Measurements from ENCODE around the gene RNF7.
A peak's percentile ranks its signal among the peaks of the same experiment; 100 is the strongest.
"Not testable (repeated sequence)": the region's sequence is repeated elsewhere in the genome, so short reads cannot be mapped to it uniquely, and the experiment has no call there.

Gene RNF7

DNA sequence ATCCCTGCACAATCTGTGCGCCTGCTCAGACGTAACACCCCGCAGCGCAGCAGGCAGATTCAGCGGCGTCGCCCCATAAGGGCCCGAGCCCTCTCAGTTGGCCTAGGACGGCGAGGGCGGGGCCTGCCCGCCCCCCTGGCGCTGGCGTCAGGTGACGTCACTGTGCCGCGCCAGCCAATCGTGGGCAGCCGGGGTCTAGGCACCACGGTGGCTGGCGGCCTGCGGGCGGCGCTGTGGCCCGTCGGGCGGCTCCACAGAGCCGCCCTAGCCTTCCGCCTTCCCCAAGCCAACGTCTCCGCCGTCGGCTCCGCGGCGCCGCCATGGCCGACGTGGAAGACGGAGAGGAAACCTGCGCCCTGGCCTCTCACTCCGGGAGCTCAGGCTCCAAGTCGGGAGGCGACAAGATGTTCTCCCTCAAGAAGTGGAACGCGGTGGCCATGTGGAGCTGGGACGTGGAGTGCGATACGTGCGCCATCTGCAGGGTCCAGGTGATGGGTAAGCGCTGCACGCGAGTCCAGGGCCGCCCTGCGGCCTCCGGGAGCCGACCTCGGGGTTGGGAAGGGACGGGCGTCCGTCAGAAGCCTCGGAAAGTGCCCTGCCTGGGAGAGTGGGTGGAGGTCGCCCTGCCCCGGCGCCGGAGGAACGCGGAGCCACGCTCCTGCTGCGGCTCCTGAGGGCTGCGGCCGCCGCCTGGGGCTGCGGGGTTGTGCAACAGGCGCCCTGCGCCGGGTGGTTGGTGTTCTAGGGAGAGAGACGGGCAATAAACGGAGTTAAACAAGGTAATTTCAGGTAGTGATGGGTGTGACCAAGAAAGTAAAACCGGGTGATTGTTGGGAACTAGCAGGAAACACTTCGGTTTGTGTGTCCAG is at the start of gene RNF7:
TSS of gene RNF7 (plus strand) at position 277 of the 869 bp plus-strand sequence. CDS start at position 321, 44 bp downstream.
- TF ChIP-seq, protein P1, sequence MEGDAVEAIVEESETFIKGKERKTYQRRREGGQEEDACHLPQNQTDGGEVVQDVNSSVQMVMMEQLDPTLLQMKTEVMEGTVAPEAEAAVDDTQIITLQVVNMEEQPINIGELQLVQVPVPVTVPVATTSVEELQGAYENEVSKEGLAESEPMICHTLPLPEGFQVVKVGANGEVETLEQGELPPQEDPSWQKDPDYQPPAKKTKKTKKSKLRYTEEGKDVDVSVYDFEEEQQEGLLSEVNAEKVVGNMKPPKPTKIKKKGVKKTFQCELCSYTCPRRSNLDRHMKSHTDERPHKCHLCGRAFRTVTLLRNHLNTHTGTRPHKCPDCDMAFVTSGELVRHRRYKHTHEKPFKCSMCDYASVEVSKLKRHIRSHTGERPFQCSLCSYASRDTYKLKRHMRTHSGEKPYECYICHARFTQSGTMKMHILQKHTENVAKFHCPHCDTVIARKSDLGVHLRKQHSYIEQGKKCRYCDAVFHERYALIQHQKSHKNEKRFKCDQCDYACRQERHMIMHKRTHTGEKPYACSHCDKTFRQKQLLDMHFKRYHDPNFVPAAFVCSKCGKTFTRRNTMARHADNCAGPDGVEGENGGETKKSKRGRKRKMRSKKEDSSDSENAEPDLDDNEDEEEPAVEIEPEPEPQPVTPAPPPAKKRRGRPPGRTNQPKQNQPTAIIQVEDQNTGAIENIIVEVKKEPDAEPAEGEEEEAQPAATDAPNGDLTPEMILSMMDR (IDR thresholded peaks at IDR 0.05; ENCODE audit: insufficient read depth, low read depth, low read length, missing control alignments), result peak; percentile 40
- peak; percentile 96 for DNase-seq (ENCODE audit: low read depth)
- peak within 1 kb of the TSS; percentile 98 for H3K4me3 ChIP-seq (ENCODE audit: low read length)

DNA sequence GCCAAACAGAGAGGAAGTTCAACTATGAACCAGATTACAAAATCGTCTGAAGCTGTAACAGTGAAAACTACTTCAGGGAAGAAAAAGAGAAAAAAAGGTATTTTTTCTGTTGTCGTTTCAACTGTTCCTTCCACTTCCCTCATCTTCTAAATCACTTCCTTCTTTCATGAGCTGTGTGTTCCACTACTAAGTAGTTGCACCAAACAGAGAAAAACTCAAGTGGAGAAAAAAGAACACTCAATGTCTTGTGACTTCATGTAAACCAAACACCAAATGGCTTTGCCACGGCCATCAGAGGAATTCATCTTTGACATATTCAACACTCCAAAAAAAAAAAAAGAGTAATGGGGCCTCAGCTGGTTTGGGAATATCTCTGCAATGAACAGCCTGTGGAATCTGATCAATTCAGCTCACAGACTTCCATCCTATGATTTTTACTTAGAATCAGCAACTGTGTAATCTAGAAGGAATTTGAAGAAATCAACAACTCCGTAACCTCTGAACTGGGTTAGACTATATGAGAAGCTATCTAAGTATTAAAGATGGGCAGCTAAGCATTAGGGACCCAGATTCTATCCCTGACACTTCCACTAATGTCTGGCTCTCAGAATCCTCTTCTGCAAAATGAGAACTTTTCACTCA is 47.5 kb upstream of the RNF7 start:
- H3K4me3 ChIP-seq (ENCODE audit: low read length), result no peak overlapping the region
- no peak for DNase-seq (ENCODE audit: low read depth)
- TF ChIP-seq, protein P1 (IDR thresholded peaks at IDR 0.05; ENCODE audit: insufficient read depth, low read depth, low read length, missing control alignments), result no peak

DNA sequence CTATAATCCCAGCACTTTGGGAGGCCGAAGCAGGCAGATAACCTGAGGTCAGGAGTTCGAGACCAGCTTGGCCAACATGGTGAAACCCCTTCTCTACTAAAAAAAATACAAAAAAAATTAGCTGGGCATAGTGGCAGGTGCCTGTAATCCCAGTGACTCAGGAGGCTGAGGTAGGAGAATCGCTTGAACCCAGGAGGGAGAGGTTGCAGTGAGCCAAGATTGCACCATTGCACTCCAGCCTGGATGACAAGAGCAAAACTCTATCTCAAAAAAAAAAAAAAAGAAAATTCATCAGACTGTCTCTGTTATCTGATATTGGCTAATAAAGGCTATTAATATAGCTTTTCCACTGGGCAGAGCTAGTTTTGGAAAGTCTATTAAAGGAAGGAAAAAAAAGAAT is 46.6 kb upstream of the RNF7 start:
- not testable (repeated sequence) for DNase-seq (ENCODE audit: low read depth); H3K4me3 ChIP-seq (ENCODE audit: low read length)

DNA sequence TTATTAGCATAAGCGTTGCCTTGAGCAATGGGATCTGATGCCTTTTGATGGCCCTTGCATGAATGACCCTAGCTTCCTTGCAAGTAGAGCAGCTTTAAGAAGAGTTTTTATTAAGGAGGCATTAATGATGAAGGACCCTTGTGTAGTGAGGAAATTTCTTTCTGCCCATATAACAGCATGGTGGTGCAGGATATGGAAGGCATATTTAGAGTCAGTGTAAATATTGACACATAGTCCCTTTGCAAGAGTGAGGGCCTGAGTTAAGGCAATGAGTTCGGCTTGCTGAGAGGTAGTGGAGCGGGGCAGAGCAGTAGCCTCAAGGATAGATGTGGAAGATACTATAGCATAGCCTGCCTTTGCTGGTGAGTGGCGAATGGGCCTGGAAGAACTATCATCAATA is 45.1 kb upstream of the RNF7 start:
- not testable (repeated sequence) for H3K4me3 ChIP-seq (ENCODE audit: low read length); DNase-seq (ENCODE audit: low read depth)

DNA sequence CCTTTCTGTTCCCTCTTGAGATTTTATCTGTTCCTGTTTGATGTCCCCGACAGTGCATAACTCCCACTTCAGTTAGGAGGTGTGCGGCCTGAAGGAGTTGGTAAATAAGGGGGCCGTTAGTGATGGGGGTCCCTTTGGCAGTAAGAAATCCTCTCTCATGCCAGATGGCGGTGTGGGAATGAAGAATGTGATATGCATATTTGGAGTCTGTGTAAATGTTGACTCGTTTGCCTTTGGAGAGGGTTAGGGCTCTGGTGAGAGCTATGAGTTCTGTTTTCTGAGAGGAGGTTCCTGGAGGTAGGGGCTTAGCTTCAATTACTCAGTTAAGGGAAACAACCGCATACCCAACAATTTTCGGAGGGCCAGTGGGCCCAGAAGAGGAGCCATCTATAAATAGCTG is 38.8 kb upstream of the RNF7 start:
- no peak for DNase-seq (ENCODE audit: low read depth)
- TF ChIP-seq, protein P1 (IDR thresholded peaks at IDR 0.05; ENCODE audit: insufficient read depth, low read depth, low read length, missing control alignments), result no peak
- no peak overlapping the region for H3K4me3 ChIP-seq (ENCODE audit: low read length)

DNA sequence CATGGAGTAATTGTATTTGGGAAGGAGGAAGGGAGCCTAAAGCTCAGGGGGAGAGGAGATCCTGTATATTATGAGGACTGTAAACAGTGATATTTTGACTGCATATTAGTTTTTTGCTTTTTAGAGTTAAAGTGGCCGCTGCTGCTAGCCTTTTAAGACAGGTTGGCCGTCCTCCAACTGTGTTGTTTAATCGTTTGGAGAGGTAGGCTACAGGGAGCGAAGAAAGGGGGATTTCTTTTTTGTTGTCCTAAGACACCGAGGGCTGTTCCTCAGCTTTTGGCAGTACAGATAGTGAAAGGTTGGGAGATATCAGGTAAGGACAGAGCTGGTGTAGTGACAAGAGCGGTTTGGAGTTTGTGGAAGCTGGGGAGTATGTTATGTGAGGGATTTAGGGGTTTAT is 38.2 kb upstream of the RNF7 start:
- no peak for DNase-seq (ENCODE audit: low read depth)
- H3K4me3 ChIP-seq (ENCODE audit: low read length), result no peak overlapping the region
- TF ChIP-seq, protein P1 (IDR thresholded peaks at IDR 0.05; ENCODE audit: insufficient read depth, low read depth, low read length, missing control alignments), result no peak

DNA sequence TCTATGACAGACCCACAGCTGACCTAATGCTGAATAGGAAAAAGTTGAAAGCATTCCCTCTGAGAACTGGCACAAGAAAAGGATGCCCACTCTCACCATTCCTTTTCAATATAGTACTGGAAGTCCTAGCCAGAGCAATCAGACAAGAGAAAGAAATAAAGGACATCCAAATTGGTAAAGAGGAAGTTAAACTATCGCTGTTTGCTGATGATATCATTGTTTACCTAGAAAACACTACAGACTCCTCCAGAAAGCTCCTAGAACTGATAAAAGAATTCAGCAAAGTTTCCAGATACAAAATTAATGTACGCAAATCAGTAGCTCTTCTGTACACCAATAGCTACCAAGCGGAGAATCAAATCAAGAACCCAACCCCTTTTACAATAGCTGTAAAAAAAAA is 34.7 kb upstream of the RNF7 start:
- not testable (repeated sequence) for DNase-seq (ENCODE audit: low read depth); H3K4me3 ChIP-seq (ENCODE audit: low read length)

DNA sequence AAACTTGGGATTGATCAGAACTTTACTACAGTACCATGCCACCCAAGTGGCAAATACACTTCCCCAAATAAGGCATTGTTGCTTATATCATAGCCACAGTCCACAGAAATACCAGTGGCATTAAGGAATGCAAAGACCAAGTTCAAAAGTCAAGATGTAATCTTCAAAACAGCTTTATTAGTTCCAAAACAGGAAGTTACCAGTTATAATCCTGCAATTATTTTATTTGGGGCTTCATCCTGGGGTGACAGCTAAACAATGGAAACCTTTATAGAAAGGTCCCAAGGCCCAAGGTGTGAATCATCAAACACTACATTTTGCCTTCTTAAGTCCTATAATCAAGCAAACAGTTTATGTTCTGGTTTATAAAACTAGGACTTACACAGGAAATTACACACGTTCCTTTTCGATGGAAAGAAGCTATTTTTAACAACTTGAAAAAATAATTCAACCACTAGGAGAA is 30.3 kb upstream of the RNF7 start:
- no peak overlapping the region for H3K4me3 ChIP-seq (ENCODE audit: low read length)
- TF ChIP-seq, protein P1 (IDR thresholded peaks at IDR 0.05; ENCODE audit: insufficient read depth, low read depth, low read length, missing control alignments), result no peak
- DNase-seq (ENCODE audit: low read depth), result no peak

Data from epithelial cell of esophagus (primary cell).